ENCODE measurements around the gene GAB1. TPM values are rescaled to one million over a fixed set of nuclear protein-coding genes. Genes with fewer than 3 reads are reported as not detected.

Gene GAB1
- total and polyA plus RNA-seq, 2 of the 8 experiments (the other 6 are each of a cell fraction or from before 2014, with no cell fraction given) = 6.8 to 21.3 TPM

DNA sequence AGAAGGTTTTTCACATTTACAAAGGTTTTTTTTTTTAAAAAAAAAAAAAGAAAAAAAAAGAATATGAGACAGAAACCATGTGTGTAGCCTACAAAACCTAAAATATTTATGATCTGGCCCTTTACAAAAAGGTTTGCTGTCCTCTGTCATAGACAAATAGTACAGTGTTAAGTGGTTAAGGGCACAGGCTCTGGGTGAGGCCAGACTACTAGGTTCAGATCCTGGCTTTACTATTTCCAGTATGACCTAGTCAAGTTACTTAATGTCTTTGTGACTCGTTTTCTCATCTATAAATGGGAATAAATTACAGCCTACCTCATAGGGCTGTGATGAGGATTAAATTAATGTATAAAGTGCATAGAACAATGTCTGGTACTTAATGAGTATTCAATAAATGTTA lies 56.5 kb downstream of the GAB1 start:
- no peak overlapping the region for H3K18ac ChIP-seq (ENCODE audit: extremely low read depth, low read length)
- H4K8ac ChIP-seq (ENCODE audit: extremely low read depth, insufficient read depth, low read length) = no peak overlapping the region
- H3K27me3 ChIP-seq (replicated peaks in 1 of 4; ENCODE audit: control insufficient read depth in 3 of 4, extremely low read depth in 1 of 4, insufficient read depth in 3 of 4, low read length in 3 of 4) = no peaks in the 10 kb centered on the region
- TF ChIP-seq RBBP5 (IDR thresholded peaks at IDR 0.05; ENCODE audit: borderline replicate concordance, low read depth, low read length) = no peak
- TF ChIP-seq EGR1 (IDR thresholded peaks at IDR 0.05; ENCODE audit: borderline replicate concordance, low read depth, low read length) = no peak
- no peak for TF ChIP-seq SIX5 (IDR thresholded peaks at IDR 0.05; ENCODE audit: low read depth, low read length)
- TF ChIP-seq RFX5 (IDR thresholded peaks at IDR 0.05; ENCODE audit: borderline replicate concordance, low read depth, low read length) = no peak
- TF ChIP-seq, protein P1, sequence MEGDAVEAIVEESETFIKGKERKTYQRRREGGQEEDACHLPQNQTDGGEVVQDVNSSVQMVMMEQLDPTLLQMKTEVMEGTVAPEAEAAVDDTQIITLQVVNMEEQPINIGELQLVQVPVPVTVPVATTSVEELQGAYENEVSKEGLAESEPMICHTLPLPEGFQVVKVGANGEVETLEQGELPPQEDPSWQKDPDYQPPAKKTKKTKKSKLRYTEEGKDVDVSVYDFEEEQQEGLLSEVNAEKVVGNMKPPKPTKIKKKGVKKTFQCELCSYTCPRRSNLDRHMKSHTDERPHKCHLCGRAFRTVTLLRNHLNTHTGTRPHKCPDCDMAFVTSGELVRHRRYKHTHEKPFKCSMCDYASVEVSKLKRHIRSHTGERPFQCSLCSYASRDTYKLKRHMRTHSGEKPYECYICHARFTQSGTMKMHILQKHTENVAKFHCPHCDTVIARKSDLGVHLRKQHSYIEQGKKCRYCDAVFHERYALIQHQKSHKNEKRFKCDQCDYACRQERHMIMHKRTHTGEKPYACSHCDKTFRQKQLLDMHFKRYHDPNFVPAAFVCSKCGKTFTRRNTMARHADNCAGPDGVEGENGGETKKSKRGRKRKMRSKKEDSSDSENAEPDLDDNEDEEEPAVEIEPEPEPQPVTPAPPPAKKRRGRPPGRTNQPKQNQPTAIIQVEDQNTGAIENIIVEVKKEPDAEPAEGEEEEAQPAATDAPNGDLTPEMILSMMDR (IDR thresholded peaks at IDR 0.05; ENCODE audit: control extremely low read depth in 1 of 3, insufficient read depth in 1 of 3, low read depth in 1 of 3, low read length in 3 of 3) = no peak
- TF ChIP-seq, protein P2, sequence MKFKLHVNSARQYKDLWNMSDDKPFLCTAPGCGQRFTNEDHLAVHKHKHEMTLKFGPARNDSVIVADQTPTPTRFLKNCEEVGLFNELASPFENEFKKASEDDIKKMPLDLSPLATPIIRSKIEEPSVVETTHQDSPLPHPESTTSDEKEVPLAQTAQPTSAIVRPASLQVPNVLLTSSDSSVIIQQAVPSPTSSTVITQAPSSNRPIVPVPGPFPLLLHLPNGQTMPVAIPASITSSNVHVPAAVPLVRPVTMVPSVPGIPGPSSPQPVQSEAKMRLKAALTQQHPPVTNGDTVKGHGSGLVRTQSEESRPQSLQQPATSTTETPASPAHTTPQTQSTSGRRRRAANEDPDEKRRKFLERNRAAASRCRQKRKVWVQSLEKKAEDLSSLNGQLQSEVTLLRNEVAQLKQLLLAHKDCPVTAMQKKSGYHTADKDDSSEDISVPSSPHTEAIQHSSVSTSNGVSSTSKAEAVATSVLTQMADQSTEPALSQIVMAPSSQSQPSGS (IDR thresholded peaks at IDR 0.05; ENCODE audit: low read length) = no peak
- no peak for TF ChIP-seq POLR2AphosphoS5 (IDR thresholded peaks at IDR 0.05; ENCODE audit: low read depth, low read length)
- H4K5ac ChIP-seq (ENCODE audit: insufficient read length, low read depth, low read length) = no peak overlapping the region
- H2BK5ac ChIP-seq (ENCODE audit: low read depth, low read length) = no peak overlapping the region
- H3K56ac ChIP-seq (replicated peaks; ENCODE audit: insufficient read length, low read depth, low read length) = no peak overlapping the region
- H3K23me2 ChIP-seq (ENCODE audit: low read depth, low read length) = no peaks in the 10 kb centered on the region
- no peaks in the 10 kb centered on the region for H3K36me3 ChIP-seq (ENCODE audit: control insufficient read depth in 2 of 4, insufficient read depth in 4 of 4, low read length in 3 of 4)
- H3K9me3 ChIP-seq (ENCODE audit: insufficient read depth in 2 of 2, low read depth in 1 of 2, low read length in 1 of 2) = no peaks in the 10 kb centered on the region
- POLR2A ChIA-PET (ENCODE audit: partially characterized antibody) = no interaction called here
- H4K20me1 ChIP-seq (replicated peaks in 1 of 2; ENCODE audit: control insufficient read depth in 1 of 2, insufficient read depth in 2 of 2, low read length in 2 of 2) = no peaks in the 10 kb centered on the region
- H3K9ac ChIP-seq (replicated peaks in 1 of 4; ENCODE audit: extremely low read depth in 1 of 4, low read depth in 3 of 4, low read length in 3 of 4) = no peak overlapping the region
- no peak overlapping the region for H3K27ac ChIP-seq (ENCODE audit: low read depth, low read length)
- CTCF ChIA-PET (ENCODE audit: partially characterized antibody) = interaction anchor here (3.0 kb wide), 1 partner anchor 17 kb away, joined by 9 read pairs; no protein-coding TSS in a partner anchor
- 0 out of 4 replicates have a peak, but pooled peaks cover 0 to 4% of the 10 kb centered on the region in 2 experiments for H3K79me2 ChIP-seq (ENCODE audit: control insufficient read depth in 1 of 2, insufficient read depth in 2 of 2, low read length in 2 of 2)
- 81% methylated on average over 1 of the region's 1 CpG; no CpG with 5 or more reads in 1 of the 2 experiments for WGBS, 2 experiments (ENCODE audit: extremely low coverage in 1 of 2, insufficient coverage in 1 of 2, insufficient read length in 1 of 2, insufficient replicate concordance in 2 of 2, low coverage in 1 of 2, low lambda C conversion rate in 2 of 2, missing lambda C conversion rate in 1 of 2)
- H2BK15ac ChIP-seq (ENCODE audit: low read length) = no peak overlapping the region
- no peak overlapping the region for H2BK120ac ChIP-seq (replicated peaks; ENCODE audit: low read depth, low read length)
- H2BK20ac ChIP-seq (ENCODE audit: low read length) = no peak overlapping the region
- H3K4me2 ChIP-seq (ENCODE audit: insufficient read depth in 1 of 2, low read depth in 2 of 2, low read length in 2 of 2) = no peak overlapping the region
- peaks cover 1 to 5% (median 4%) of the 10 kb centered on the region in 4 experiments; a peak in 4 of 7 replicates for H3K4me1 ChIP-seq (replicated peaks in 1 of 4; ENCODE audit: control insufficient read depth in 3 of 4, insufficient read depth in 4 of 4, low read length in 3 of 4)
- no peak for FAIRE-seq
- no peak overlapping the region for H3K14ac ChIP-seq (ENCODE audit: insufficient read length)
- H2AK5ac ChIP-seq (ENCODE audit: low read depth, low read length) = no peak overlapping the region
- no peak for DNase-seq (ENCODE audit: low read depth in 1 of 2, low spot score in 2 of 2)
- no peak overlapping the region for H3K23ac ChIP-seq (ENCODE audit: insufficient read length)
- H4K91ac ChIP-seq (replicated peaks; ENCODE audit: insufficient read length, low read length) = no peak overlapping the region
- H3K4me3 ChIP-seq (ENCODE audit: extremely low read depth in 1 of 4, insufficient read depth in 2 of 4, low read depth in 3 of 4, low read length in 4 of 4) = no peak overlapping the region
- H2BK12ac ChIP-seq (ENCODE audit: low read depth, low read length) = no peak overlapping the region
- H3K79me1 ChIP-seq (ENCODE audit: low read depth, low read length) = no peaks in the 10 kb centered on the region; the same call in 1 of the 2 replicates
- no peak overlapping the region for H2AFZ ChIP-seq (ENCODE audit: low read length)
- no peak overlapping the region for H3K4ac ChIP-seq (replicated peaks; ENCODE audit: insufficient read length, low read depth, low read length)
